GM21515 (cell line): ENCODE data around the gene C1orf21.

Experiments used
- ATAC-seq: cut with Tn5 transposase; IDR thresholded peaks from one replicate; pipeline ENCODE4 v1.9.1; 2021; ENCODE audit not compliant: unreplicated experiment

C1orf21 gene

DNA sequence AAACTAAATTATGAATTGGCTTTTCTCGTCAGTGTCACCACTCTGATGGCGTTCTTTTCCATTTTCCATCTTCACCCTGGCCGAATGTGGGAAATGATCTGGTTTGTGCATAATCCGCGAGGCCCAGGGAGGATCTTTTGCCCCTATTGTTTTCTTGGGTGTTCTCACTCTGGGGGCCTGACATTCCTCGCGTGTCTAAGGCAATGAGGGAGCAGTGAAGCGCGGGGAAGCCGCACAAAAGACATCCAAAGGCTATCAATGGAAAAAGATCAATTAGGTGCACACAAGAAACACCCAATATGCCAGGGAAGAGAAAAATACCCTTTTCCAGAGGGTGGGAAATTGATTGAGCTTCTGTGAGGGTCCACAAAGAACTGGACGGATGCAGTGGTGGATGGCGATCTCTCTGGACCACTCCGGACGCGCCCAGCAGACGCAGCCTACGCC is 941 bp upstream of the C1orf21 start:
- ATAC-seq = no peak

DNA sequence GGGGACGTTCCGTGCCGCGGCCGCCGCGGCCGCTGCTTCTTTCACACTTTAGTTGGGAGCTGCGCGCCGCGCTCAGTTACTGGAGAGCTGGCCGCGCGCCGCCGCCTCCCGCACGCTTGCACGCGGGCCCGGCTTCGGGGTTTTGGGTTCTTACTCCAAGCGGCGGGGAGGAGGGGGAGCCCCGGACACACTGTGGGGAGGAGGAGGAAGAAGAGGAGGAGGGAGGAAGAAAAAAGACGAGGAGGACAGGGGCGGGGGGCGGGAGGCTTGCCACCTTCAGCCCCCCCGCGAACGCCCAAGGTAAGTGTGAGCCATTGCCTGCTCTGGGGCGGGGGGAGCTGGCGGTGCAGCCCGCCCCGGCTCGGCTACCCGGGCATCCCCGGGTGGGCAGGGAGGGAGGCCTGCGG is 243 bp downstream of the C1orf21 start:
- no peak for ATAC-seq

DNA sequence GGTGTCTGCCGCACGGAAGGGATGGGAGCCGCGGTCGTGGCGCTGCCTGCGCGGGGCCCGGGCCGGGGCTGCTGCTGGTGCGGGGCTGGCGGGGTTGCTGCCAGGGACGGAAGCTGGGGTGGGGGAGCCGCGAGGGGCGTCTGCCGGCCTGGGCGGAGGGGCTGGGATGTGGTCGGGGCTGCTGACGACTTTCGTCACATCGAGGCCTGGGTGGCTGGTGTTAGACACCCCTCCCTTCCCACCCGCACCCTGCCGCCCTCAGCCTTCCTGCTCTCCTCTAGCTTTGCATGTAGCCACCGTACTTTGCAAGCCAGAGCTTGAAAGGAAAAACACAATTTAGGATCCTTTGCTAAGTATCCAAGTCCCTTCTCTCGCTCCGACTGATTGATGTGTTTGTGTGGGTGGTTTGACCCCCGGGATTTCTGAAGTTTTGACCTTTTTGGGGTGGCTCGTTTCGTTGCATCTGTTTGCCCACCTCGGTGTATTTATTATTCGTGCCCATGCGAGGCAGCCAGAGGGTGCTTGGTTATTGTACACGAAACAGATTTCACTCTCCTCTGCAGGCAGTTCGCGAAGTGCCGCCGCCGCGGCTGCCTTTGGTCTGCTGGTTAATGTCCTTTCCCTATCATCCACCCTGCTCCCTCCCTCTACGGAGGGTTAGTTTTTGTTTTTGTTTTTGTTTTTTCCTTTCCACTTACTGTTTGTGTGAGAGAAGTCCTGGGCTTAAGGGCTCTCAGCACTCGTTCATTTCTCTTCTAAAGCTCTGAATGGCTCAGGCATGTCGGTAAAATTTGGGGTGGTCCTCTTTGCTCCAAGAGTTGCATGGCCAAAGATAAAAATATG is 868 bp downstream of the C1orf21 start:
- no peak for ATAC-seq

DNA sequence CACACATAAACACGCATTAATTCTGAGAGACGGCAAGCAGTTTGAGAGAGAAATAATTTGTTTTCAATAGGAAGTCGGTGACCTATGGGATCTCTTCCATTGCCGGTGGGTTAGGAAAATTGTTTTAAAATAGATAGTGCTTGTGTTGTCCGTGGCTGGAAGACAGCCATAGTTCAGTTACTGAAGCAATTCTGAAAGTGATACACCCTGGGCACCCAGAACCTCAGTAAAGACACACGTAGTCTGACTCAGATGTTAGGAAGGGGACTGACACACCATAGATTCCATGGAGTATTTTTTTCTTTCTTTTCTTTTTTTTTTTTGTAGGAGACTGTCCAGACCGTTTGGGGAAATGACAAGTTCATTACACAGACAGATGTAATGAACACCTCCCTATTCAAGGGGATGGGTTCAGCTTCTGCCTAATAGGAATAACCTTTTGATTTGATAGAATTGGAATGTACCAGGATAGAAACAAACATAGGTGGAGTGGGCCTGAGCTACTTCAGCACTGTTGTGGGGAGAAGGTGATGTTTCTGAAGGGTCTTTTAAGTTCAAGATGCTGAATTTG is 1.6 kb downstream of the C1orf21 start:
- ATAC-seq = no peak

DNA sequence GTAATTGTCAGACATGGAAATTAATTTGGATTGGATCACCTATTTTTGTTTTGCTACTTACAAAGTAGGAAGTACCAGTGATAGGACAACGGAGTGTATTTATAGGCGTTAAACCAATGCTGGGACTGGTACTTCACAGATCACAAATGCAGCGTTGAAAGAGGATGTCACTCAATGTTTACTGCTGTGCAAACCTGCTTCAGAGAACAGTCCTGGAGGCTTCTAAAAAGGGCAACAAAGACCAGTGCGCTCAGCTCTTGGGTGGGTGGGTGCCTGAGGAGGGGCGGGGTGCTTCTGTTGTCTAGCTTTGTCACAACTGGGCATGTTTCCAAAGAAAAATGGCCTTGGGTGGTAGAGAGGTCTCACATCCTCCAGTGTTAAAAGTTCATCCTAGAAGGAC is 2.1 kb downstream of the C1orf21 start:
- ATAC-seq = no peak

DNA sequence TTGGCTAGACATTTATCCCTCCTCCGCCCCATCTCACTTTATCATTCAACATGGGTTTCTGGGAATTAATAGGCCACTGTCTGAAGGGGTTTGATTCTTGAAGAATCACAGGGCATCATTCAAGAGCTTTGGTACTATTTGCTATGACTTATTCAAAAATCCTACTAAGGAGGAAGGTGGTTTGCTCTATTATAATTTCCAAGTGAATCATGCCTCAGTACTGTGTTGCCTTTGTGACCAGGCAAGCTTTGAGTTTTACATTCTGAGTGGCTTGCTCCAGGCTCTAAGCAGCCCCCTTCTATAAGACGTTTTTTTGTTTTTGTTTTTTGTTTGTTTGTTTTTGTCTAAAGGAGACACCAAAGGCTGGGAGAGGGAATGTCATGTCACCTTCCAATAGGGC is 2.6 kb downstream of the C1orf21 start:
- no peak for ATAC-seq

DNA sequence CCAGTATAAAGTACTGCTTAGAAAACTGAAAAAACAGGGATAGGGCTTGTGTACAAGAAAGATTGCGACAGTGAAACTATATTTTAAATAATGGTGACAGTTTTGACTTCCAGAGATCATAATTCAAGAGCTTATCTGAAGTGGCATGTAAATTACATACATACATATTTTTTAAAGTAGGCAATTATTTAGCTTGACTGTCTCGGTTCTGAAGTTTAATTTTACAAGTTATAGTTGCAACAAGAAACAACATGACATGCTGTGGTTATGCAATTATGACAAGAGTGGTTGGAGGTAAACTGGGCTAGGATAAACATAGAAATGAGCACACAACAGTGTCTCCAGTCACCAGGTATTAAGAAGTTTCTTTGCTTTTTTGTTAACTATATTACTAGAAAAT is 4.1 kb downstream of the C1orf21 start:
- ATAC-seq = no peak

DNA sequence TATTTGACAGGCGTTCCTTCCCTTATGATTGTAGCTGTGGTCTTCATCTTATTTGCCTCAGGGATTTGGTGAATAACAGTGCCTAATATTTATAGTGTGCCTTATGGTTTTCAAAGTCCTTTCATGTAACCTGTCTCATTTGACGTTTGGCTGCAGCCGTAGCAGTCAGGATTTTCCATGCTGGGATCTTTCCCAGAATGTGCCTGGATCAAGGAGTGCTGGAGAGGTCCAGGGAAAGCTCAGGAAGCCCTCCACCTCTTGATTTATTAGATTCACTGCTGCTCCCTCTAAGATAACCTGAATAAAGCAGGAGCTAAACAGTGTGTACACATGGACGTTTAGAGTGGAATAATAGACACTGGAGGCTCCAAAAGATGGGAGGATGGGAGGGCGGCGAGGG is 5.2 kb downstream of the C1orf21 start:
- no peak for ATAC-seq

DNA sequence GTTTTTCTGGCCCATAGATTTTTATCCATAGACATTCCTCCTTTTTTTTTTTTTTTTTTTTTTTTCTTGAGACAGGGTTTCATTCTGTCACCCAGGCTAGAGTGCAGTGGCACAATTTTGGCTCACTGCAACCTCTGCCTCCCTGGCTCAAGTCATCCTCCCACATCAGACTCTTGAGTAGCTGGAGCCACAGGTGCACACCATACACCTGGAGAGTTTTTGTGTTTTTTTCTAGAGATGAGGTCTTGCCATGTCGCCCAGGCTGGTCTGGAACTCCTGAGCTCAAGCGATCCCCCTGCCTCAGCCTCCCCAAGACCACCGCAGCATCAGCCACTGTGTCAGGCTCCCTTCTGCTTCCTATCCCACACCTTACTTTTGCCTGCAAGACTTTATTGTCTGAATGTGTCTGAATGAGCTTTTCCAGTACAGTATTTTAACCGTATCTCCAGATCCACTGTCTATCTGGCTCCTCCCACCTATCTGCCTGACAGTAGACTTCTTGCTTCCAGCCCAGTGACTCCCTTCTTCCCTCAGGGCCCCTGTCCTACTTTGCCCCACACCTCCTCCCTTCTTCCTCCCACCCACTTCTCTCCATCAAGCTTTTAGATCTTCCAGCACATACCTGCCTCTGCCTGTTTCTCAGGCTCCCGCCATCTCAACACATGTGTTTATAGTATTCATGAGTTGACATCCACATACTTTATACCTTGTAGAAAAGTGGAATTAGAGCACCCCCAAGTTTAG is 6.1 kb downstream of the C1orf21 start:
- no peak for ATAC-seq

DNA sequence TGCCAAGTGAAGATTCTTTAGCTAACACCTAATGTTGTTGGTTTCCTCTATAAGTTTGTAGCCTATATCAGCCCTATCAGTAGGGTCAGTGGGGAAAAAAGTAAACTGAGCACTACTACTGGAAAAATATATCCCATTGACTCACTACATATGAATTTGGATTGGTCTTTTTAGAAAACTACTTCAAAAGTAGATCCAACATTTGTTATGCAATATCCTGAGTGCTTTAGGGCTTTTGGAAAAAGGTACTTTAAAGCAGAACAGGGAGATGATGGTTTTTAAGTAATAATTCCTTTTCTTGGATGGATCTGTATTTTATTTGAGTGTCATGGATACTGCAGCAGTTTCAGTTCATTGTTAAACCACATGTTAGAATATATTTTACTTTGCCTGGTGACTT is 7.1 kb downstream of the C1orf21 start:
- no peak for ATAC-seq

DNA sequence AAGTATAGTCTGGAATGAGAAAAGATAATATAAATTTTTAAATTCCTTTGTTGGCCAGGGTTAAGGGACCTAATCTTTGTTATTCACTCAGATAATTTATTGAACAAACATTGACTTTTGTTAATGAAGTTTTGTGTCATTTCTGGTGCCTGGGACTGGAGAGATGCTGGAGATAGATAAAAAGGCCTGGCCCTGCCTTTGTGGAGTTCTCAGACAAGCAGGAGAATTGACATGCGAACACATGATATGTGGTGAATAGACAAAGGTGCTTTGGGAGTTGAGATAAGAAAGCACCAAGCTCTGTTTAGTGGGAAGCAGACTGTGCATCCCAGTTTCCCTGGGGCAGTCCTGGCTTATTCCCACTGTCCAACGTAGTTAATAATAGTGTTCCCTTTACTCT is 8.5 kb downstream of the C1orf21 start:
- no peak for ATAC-seq

DNA sequence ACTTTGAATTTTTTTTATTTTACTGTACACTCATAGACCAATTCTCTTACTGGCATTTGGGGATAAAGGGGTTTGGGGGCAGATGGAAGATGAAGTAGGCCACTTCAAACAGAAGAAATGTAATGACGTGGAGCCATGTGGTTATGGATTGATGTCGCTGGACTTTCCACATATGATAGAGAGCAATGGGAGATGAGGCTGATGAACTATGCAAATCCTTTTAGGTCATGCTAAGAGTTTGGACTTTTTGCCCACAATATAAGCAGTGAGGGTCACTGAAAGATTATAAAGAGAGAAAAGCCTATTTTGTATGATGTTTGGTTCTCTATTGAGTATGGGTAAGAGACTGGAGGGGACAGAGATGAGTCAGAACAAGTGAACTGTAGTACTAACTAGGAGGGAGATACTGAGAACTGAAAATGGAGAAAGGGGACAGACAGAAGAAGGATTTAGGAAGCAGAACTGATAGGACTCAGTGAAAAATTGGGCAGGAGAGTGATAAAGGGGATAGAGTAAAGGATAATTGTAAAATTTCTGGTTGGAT is 9.2 kb downstream of the C1orf21 start:
- no peak for ATAC-seq

DNA sequence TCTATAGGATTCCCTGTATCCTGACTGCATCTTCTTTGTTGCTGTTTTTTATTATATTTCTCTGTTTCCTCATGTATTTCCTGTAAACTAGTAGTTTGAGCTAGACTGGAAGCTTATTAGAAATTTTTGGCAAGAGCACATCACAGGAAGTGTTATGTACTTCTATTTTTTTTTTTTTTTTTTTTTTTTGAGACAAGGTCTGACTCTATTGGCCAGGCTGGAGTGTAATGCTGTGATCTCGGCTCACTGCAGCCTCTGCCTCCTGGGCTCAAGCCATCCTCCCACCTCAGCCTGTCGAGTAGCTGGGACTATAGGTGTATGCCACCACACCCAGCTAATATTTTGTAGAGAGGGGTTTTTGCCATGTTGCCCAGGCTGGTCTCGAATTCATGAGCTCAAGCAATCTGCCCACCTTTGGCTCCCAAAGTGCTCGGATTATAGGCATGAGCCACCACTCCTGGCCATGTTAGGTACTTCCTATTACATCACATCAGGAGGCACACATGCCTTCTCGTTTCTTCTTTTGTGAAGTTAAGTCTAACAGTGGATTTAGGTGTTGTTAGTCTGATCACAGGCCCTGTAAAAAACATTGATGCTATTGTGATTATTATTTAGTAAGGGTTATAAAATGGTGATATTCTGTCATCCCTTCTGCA is 12.5 kb downstream of the C1orf21 start:
- ATAC-seq = no peak

DNA sequence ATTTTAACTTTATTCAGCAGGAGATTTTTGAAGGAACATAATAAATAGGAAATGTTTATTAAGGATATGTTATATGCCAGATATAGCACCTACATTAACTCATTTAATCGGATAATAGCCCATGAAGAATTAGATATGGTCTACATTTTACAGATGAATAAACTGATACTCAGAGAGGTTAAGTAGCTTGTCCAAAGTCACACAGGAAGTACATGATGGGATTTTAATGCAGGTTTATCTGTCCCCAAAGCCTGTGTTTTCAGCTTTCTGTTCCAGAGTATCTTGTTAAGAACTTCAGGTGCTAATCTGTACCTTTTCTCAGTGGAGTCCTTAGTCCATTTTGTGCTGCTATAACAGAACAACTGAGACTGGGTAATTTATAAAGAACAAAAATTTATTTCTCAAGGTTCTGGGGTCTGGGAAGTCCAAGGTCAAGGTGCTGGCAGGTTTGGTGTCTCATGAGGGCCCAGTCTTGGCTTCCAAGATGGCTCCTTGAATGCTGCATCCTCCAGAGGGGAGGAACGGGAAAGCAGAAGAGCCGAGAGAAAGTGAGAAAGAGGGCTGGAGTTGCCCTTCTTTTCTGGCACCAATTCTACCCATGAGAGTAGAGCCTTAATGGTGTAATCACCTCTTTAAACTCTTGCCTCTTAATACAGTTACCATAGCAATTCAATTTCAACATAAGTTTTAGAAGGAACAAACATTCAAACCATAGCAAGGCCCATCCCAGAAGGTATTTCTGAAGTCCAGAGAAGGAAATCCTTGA is 17.3 kb downstream of the C1orf21 start:
- ATAC-seq = no peak

DNA sequence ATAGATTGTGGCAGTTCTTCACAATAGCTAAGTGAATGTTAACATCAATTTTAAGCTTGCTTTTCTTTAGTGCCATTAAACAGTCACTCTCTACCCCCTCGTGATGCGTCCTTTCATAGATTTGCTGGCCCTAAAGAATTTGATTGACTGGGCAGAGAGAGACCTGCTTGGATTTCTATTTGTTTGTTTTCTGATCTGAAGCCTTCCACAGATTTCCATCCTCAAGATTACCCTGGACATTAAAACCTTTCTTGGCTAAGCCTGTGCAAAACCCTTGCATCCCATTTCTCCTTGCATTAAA is 17.8 kb downstream of the C1orf21 start:
- ATAC-seq = no peak

DNA sequence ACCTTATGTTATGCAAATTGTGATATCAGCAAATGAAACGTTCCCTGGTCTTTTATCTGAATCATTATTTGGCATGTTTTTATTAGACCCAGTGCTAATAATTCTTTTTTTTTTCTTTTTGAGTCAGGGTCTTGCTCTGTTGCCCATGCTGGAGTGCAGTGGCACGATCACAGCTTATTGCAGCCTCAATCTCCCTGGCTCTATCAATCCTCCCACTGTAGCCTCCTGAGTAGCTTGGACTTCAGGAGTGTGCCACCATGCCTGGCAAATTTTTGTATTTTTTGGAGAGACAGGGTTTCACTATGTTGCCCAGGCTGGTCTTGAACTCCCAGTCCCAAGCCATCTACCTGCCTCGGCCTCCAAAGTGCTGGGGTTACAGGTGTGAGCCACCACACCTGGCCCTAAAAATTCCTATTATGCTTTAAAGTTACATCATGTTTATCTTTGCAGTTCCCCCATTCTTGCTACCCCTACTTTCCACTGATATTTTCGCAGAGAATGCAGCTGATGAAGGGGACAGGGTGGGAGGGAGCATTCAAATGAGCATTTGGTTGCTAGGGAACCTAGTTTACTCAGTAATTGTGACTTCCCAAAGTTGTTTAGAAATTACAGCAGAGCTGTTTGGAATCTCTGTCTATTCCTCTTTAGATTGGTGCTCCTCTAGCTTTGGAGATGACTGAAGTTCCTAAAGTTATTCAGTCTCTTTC is 18.4 kb downstream of the C1orf21 start:
- no peak for ATAC-seq

DNA sequence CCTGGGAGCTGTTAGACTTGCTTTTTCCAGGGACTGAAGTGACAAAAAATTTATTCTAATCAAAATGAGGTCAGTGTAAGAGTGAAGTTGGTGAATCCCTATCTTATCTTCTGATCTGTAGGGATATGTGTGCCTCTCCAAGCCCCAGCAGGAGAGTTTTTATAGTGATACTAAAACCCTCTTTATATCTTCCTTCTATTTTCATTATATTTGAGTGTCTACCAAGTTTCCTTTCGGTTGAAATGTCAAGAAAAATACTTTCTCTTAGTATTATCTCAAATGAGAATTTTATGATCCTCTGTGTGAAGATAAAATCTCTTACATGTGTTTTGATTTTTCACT is 18.9 kb downstream of the C1orf21 start:
- no peak for ATAC-seq

DNA sequence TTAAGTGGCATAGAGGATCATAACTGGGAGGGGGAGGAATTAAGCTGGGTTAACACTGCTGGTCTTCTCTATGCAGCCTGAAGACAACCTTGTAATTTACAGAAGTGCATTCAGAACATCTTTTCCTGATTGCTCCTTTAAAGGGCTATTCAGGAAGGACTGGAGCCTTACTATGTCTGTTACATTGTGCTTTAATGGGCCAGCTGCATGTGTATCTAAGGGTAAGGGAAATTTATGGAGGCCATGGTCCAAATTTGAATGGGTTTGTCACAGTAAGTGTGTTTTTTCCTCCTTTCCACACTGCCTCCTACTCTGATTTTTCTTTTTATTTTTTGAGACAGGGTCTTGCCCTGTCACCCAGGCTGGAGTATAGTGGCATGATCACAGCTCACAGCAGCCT is 19.6 kb downstream of the C1orf21 start:
- ATAC-seq = no peak

DNA sequence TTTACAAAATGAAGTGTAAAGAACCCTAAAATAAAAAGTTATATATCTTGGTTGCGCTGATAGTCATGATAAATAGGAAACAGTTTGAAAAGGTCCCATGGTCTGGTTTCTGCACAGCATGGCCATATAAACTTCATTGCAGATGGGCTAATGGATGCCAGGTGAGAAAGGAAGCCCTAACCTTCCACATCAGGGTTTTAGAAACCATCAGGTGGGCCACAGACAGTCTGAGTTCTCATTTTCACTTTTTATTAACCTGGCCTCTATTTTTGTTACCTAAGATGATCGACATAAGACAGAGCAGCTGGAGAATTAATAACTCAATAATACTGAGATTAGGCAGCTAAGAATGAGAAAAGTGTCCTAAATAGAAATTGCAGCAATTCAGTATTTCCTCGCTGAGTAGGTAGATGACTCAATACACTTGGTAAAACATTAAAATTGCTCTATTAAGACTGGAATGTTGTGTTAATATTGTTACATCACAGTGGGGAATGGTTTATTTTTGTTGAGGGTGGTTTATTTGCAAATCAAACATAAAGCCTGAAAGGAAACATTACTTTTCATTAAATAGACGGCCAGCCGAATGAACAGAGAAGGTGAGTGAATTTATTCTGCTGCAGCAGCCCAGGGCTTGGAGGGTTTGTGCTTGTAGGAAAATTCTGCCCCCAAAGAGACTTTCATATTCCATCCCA is 21.1 kb downstream of the C1orf21 start:
- no peak for ATAC-seq

DNA sequence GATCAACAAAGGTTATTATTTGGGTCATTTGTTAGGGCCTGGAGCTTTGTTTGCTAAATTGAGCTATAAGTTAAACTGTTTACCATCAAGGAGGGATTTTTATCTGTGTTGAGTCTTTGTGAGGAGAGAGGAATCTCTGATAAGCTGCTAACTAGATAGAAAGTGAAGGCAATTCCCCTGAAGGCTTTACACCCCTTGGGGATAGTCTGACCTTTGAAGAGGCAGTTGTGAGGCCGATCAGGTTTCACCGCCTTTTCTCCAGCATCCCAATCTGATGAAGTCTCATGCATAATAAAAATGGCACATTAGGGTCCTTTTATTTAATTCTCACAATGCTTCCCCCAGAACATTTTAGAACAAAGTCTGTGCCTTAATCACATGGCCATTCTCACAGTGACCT is 21.8 kb downstream of the C1orf21 start:
- no peak for ATAC-seq
